ENCODE data around the gene SAMD8. TPM values are rescaled to one million over a fixed set of nuclear protein-coding genes. Genes with fewer than 3 reads are reported as not detected.

Gene SAMD8
- total and polyA plus RNA-seq, 2 of the 8 experiments (the other 6 are each of a cell fraction or from before 2014, with no cell fraction given), result 11.7 to 20.9 TPM

- Histone ChIP-seq H3K4me1 (replicated peaks in 1 of 4; ENCODE audit: control insufficient read depth in 3 of 4, insufficient read depth in 4 of 4, low read length in 3 of 4) (peaks cover 0 to 2% (median 0%) of the 10 kb centered on the region in 4 experiments; a peak in 1 of 7 replicates), H2AFZ (ENCODE audit: low read length) (no peak overlapping the region), H3K18ac (ENCODE audit: extremely low read depth, low read length) (no peak overlapping the region), H2BK120ac (replicated peaks; ENCODE audit: low read depth, low read length) (no peak overlapping the region), H4K91ac (replicated peaks; ENCODE audit: insufficient read length, low read length) (no peak overlapping the region), H3K9ac (replicated peaks in 1 of 4; ENCODE audit: extremely low read depth in 1 of 4, low read depth in 3 of 4, low read length in 3 of 4) (no peak overlapping the region), H3K23me2 (ENCODE audit: low read depth, low read length) (no peaks in the 10 kb centered on the region), H3K14ac (ENCODE audit: insufficient read length) (no peak overlapping the region), H3K23ac (ENCODE audit: insufficient read length) (no peak overlapping the region), H3K27me3 (replicated peaks in 1 of 4; ENCODE audit: control insufficient read depth in 3 of 4, extremely low read depth in 1 of 4, insufficient read depth in 3 of 4, low read length in 3 of 4) (no peaks in the 10 kb centered on the region), H2BK15ac (ENCODE audit: low read length) (no peak overlapping the region), H3K79me2 (ENCODE audit: control insufficient read depth in 1 of 2, insufficient read depth in 2 of 2, low read length in 2 of 2) (peaks cover 3 to 62% of the 10 kb centered on the region in 2 experiments; a peak in 2 of 4 replicates), H2BK5ac (ENCODE audit: low read depth, low read length) (no peak overlapping the region), H4K20me1 (replicated peaks in 1 of 2; ENCODE audit: control insufficient read depth in 1 of 2, insufficient read depth in 2 of 2, low read length in 2 of 2) (peaks cover 0 to 4% of the 10 kb centered on the region in 2 experiments), H3K9me3 (ENCODE audit: insufficient read depth in 2 of 2, low read depth in 1 of 2, low read length in 1 of 2) (no peaks in the 10 kb centered on the region), H3K4me2 (ENCODE audit: insufficient read depth in 1 of 2, low read depth in 2 of 2, low read length in 2 of 2) (no peak overlapping the region), H4K5ac (ENCODE audit: insufficient read length, low read depth, low read length) (no peak overlapping the region), H3K36me3 (ENCODE audit: control insufficient read depth in 2 of 4, insufficient read depth in 4 of 4, low read length in 3 of 4) (no peaks in the 10 kb centered on the region), H3K4ac (replicated peaks; ENCODE audit: insufficient read length, low read depth, low read length) (no peak overlapping the region), H2BK20ac (ENCODE audit: low read length) (no peak overlapping the region), H3K4me3 (ENCODE audit: extremely low read depth in 1 of 4, insufficient read depth in 2 of 4, low read depth in 3 of 4, low read length in 4 of 4) (no peak overlapping the region), H2BK12ac (ENCODE audit: low read depth, low read length) (no peak overlapping the region), H3K56ac (replicated peaks; ENCODE audit: insufficient read length, low read depth, low read length) (no peak overlapping the region), H4K8ac (ENCODE audit: extremely low read depth, insufficient read depth, low read length) (no peak overlapping the region), H3K79me1 (ENCODE audit: low read depth, low read length) (peaks cover 2% of the 10 kb centered on the region; the same call in 1 of the 2 replicates), H3K27ac (ENCODE audit: low read depth, low read length) (no peak overlapping the region), H2AK5ac (ENCODE audit: low read depth, low read length) (no peak overlapping the region)
- CTCF ChIA-PET (ENCODE audit: partially characterized antibody), result interaction anchor here (0.5 to 2.0 kb wide), 3 partner anchors 9 to 79 kb away, joined by 3 to 8 read pairs (median 4); no protein-coding TSS in a partner anchor
- FAIRE-seq (no peak), DNase-seq (ENCODE audit: low read depth in 1 of 2, low spot score in 2 of 2) (no peak)
- POLR2A ChIA-PET (ENCODE audit: partially characterized antibody), result interaction anchor here (0.7 kb wide), 1 partner anchor 10 kb away, joined by 3 read pairs; the partner anchor contains the start of gene SAMD8
- WGBS, 2 experiments (ENCODE audit: extremely low coverage in 1 of 2, insufficient coverage in 1 of 2, insufficient read length in 1 of 2, insufficient replicate concordance in 2 of 2, low coverage in 1 of 2, low lambda C conversion rate in 2 of 2, missing lambda C conversion rate in 1 of 2), result 91% methylated on average over 1 of the region's 1 CpG; no CpG with 5 or more reads in 1 of the 2 experiments
- no peak for TF ChIP-seq NANOG (IDR thresholded peaks at IDR 0.05; ENCODE audit: insufficient read depth, low read depth, low read length, poor library complexity, severe bottlenecking)
- TF ChIP-seq BACH1 (IDR thresholded peaks at IDR 0.05; ENCODE audit: low read length), result no peak
- TF ChIP-seq NRF1 (IDR thresholded peaks at IDR 0.05; ENCODE audit: low read depth, low read length), result no peak
- TF ChIP-seq CHD1 (IDR thresholded peaks at IDR 0.05; ENCODE audit: low read depth, low read length), result no peak
- no peak for TF ChIP-seq E2F6 (IDR thresholded peaks at IDR 0.05)
- TF ChIP-seq CTBP2 (IDR thresholded peaks at IDR 0.05; ENCODE audit: borderline replicate concordance, insufficient read depth, insufficient read length, low read length), result no peak
- TF ChIP-seq RFX5 (IDR thresholded peaks at IDR 0.05; ENCODE audit: borderline replicate concordance, low read depth, low read length), result no peak
- no peak for TF ChIP-seq TBP (IDR thresholded peaks at IDR 0.05; ENCODE audit: low read depth, low read length)
- TF ChIP-seq USF2 (IDR thresholded peaks at IDR 0.05; ENCODE audit: low read length), result no peak
- no peak for TF ChIP-seq RAD21 (IDR thresholded peaks at IDR 0.05 in 1 of 2, conservative IDR thresholded peaks at IDR 0.05 in 1 of 2; ENCODE audit: low read depth in 2 of 2, low read length in 2 of 2)
- TF ChIP-seq JUND (IDR thresholded peaks at IDR 0.05; ENCODE audit: low read length), result no peak
Measured at GRCh38 chr10:75121322-75121721, 9.9 kb downstream of the SAMD8 start.

All from H1 (cell line).